HG02798 (cell line): ENCODE data around the gene VEZT.
"Not testable (repeated sequence)": the region's sequence is repeated elsewhere in the genome, so short reads cannot be mapped to it uniquely, and the experiment has no call there.

Source experiments
- ATAC-seq: cut with Tn5 transposase; IDR thresholded peaks from one replicate; pipeline ENCODE4 v1.9.1; 2021; ENCODE audit warnings: mild to moderate bottlenecking; ENCODE audit not compliant: unreplicated experiment, poor library complexity

The VEZT gene

DNA sequence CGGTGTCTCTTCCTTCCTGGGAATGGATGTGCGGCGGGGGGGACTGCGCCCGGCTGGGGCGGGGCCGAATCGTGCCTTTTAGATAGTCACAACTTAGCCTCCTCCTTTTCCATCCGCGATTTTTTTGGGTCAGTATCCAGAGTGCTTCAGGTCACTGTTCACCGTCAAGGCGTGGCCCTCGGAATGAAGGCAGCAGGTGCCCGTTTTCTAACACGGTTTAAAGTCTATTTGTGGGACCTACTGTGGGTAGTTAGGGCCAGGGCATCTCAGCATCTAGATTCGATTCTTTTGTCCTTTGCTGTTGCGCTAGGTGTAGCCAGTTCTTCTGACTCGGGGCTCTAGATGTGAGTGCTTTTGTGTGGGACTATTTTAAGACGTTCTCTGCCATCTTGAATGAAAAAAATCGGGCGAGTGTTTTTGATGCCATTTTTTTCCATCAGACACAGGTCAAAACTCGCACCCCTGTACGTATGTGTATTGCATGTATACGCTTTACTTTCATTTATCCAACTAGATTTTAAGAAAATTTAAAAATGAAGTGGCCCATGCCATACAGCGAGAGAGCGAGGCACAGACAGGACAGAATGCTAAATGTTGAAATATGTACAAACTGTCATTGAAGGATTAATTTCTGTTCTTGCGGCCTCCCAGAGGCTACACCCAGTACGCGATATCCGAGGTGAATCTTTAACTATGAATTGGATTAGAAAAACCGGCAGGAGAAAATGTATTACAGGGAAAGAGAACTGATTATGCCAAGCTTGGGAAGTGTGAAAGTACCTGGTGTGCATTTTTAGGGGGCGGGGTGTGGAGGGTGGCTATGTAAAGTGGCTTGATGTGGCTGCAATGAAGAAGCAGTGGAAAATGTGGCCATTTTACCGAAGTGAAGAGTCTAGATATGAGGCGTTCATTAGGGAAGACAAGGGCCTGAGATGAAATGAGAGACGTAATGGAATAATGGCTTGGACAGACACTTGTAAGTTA, 835 bp downstream of the VEZT start:
- no peak for ATAC-seq

DNA sequence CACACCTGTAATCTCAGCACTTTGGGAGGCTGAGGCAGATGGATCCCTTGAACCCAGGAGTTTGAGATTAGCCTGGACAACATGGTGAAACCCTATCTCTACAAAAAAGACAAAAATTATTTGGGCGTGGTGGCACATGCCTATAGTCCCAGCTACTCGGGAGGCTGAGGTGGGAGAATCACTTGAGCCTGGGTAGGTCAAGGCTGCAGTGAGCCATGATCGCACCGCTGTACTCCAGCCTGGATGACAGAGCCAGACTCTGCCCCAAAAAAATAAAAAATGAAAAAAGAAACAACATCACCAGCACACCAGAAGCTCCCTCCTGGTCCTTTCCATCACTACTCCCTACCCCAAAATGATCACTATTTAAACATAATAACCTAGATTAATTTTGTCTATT, 2.6 kb downstream of the VEZT start:
- no peak for ATAC-seq

DNA sequence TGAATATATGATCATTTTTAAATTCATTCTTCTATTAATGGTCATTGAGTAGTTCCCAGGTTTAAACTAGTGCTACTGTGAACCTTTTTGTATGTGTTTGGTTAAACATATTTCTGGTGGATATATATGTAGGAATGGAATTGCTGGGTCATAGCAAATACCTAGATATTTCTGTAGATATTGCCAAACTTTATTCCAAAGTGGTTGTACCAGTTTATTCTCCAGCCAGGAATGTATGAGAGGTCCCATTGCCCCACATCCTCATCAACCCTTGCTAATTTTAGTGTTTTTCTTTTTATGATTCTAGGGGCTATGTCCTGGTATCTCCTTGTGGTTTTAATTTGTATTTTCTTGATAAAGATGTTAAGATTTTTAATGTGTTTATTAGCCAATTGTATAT, 3.1 kb downstream of the VEZT start:
- ATAC-seq, result no peak

DNA sequence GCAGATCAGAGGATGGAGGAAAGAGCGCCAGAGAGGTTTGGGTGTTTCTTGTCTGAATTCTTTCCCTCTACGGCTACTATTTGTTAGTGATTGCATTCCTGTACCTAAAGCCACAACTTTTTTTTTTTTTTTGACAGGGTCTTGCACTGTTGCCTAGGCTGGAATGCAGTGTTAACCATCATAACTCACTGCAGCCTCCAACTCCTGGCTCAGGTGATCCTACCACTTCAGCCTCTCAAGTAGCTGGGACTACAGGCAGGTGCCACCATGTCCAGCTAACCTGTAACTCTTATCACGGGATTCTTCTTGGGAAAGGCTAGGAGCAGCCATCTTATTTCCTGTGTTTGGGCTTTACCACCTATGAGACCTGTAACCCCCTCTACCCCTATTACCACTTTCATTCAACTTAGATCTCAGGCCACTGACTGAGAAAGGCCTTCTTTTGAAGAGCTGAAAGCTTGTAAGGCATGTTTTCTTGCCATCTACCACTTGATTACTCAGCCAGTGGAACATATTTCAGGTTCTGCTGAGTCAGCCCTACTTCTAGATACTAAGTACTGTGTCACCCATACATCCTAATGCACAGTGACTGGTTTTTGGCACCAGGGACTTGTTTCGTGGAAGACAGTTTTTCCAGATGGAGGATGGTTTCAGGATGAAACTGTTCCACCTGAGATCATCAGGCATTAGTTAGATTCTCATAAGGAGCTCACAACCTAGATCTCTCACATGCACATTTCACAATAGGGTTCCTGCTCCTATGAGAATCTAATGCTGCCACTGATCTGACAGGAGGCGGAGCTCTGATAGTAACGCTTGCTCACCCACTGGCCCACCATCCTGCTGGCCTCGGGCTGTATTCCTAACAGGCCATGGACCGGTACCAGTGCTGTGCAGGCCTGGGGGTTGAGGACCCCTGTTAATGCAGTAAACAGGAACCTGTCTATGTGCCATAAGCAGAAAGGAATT, 6.9 kb downstream of the VEZT start:
- ATAC-seq, result no peak

DNA sequence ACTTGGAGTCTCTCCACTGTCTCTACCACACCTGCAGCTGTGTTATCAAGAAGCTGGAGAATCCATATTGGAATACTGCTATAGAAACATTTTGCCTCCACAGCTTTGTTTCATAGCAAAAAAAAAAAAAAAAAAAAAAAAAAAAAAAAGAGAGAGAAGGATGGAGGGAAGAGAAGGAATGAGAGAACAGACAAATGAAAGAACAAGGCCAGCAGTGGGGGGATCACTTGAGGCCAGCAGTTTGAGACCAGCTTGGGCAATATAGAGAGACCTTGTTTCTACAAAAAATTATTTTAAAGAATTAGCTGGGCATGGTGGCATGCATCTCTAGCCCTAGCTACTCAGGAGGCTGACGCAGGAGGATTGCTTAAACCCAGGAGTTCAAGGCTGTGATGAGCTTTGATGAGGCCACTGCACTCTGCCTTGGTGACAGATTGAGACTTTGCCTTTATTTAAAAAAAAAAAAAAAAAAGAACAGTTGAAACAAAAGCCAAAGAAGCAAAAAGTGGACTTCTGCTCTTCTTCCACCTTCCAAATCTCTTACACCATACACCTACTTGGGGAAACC, 8.1 kb downstream of the VEZT start:
- no peak for ATAC-seq

DNA sequence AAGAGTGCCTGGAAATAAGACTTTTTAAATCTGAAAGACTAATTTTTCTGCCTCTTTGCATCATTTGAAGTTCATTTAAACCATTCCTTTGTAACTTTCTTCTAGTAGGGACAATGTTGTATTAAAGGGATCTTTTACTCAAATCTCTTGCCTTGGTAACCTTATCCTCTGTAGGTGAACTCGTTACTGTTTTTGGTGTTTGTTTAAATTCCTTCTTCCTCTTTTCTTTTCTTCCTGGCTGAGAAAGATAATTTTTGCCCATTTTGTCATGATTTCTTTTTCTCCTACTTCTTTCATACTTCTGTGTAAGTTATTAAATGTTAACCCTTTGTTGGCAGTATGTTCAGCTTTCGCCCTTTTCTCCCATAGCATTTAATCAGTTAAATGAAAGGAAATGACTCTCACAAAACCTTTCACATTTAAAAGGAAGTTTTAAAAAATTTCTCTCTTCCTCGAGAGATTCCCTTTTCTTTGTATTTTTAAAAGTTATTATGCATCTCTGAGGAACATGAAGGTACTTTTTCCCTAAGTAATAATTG, 10.3 kb downstream of the VEZT start:
- ATAC-seq, result no peak

DNA sequence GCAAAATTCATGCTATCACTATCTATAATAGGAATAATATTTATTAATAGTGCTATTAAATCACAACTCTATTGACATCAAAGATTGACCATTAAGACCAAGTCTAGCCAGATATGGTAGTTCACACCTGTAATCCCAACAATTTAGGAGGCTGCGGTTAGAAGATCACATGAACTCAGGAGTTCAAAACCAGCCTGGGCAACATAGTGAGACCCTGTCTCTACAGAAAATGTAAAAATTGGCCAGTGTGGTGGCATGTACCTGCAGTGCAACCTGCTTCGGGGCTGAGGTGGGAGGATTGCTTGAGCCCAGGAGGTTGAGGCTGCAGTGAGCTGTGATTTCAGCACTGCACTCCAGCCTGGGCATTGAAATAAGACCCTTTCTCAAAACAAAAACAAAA, 11.0 kb downstream of the VEZT start:
- ATAC-seq, result no peak

DNA sequence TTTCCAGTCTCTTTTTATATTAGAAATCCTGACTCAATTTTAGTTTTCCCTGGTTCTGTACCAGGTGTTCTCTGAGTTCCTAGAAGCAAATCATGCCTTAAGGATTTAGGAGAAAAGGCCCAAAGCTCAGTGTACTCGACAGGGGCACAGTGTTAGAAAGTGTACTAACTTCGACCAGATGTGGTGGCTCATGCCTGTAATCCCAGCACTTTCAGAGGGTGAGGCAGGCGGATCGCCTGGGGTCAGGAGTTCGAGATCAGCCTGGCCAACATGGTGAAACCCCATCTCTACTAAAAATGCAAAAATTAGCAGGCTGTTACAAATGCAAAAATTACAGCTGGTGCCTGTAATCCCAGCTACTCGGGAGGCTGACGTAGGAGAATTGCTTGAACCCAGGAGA, 12.0 kb downstream of the VEZT start:
- ATAC-seq, result no peak

DNA sequence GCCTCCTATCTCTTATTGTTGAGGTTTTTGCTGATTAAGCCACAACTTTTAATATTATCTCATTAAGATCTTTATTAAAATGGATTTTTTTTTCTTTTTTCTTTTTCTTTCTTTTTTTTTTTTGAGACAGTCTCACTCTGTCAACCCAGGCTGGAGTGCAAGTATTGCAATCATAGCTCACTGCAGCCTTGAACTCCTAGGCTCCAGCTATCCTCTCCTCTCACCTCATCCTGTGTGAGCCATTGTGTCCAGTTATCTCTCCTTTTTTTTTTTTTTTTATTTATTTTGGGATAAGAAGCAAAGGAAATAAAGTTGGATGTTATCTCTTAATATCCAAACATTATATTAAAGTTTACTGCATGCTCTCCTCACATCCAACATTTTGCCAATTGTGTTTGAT, 12.7 kb downstream of the VEZT start:
- ATAC-seq, result no peak

DNA sequence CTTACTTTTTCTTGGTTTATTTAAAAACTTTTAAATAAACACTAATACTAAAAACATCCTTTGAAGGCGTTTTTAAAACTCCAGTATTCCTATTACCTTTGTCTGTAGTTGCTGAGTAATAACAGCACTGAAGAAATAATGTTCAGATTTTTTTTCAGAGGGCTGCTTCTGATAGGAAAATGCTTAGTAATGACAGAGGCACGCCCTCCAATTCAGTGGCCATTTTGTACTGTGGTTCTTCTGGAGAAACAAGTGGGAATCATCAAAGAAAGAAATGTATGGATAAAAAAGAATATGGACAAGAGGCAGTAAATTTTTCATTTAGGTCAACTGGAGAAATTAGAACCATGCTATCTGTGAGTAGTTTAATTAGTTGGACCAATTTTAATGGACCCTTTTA, 13.6 kb downstream of the VEZT start:
- ATAC-seq, result no peak

DNA sequence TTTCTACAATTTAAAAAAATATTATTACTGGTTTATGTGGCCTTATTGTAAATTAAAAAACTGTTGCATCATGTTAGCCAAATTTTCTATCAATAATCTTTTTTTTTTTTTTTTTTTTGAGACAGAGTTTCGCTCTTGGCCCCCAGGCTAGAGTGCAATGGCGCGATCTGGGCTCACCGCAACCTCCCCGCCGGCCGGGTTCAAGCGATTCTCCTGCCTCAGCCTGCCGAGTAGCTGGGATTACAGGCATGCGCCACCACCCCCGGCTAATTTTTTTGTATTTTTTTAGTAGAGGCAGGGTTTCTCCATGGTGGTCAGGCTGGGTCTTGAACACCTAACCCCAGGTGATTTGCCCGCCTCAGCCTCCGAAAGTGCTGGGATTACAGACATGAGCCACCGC, 16.6 kb downstream of the VEZT start:
- ATAC-seq, result not testable (repeated sequence)

DNA sequence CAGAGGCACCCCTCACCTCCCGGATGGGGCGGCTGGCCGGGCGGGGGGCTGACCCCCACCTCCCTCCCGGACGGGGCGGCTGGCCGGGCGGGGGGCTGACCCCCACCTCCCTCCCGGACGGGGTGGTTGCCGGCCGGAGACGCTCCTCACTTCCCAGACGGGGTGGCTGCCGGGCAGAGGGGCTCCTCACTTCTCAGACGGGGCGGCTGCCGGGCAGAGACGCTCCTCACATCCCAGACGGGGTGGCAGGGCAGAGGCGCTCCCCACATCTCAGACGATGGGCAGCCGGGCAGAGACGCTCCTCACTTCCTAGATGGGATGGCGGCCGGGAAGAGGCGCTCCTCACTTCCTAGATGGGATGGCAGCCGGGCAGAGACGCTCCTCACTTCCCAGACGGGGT, 18.0 kb downstream of the VEZT start:
- ATAC-seq, result not testable (repeated sequence)

DNA sequence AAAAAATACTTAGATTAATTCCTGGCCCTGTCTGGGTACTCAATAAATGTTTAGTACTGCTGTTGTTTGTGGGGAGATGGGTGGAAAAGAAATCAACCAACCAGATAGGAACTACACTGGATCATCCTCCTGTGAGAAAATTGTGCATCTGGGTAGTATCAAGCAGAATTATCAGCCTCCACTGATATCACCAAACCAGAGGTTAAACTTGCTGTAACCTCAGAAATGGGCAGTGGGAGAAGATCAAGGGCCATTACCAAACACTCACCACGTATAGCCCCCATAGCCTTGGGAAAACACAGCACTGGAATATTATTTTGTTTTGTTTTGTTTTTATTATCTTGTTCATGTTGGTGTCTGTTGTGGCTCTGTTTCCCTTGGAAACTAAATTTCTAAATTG, 19.7 kb downstream of the VEZT start:
- ATAC-seq, result no peak

DNA sequence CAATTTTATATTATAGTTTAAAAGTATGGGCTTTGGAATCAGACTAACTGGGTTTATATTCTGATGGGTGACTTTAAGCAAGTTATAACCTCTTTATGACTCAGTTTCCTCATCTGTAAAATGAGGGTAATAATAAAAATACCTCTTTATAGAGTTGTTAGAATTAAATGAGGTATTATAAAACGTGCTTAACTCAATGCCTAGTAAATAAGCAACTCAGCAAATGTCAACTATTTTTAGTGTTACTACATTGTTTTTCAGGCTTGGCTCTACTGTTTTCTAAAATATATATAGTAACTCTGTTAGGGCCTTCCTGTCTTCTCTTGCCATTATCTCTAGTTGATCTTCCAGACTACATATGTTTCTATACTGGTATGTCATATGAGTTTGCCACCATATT, 20.5 kb downstream of the VEZT start:
- ATAC-seq, result no peak

DNA sequence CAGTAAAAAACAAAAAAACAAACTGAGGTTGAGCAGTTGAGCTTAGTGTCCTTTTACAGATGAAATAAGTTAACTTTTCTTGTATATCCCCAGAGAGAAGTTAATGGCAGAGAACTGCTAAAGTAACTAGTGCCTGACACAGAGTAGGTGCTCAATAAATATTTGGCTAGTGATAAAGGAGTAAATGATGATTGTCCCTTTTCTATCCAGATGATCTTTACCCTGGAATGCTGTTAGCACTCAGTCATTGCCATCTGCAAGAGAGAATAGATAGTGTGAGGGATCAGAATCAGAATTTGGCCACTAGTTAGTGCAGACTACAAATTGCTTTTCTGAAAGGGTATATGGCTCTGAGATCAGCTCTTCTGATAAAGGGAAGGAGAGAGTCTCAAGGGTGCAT, 21.6 kb downstream of the VEZT start:
- ATAC-seq, result no peak

DNA sequence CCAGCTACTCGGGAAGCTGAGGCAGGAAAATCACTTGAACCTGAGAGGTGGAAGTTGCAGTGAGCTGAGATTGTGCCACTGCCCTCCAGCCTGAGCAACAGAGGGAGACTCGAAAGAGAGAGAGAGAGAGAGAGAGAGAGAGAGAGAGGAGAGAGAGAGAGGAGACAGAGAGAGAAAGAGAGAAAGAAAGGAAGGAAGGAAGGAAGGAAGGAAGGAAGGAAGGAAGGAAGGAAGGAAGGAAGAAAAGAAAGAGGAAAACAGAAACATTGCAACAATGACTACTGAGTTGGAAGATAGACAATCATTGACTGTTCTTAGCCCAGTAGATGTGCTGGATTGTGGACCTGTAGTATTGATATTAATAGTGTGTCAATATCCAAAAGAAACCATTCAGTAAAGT, 22.2 kb downstream of the VEZT start:
- not testable (repeated sequence) for ATAC-seq

DNA sequence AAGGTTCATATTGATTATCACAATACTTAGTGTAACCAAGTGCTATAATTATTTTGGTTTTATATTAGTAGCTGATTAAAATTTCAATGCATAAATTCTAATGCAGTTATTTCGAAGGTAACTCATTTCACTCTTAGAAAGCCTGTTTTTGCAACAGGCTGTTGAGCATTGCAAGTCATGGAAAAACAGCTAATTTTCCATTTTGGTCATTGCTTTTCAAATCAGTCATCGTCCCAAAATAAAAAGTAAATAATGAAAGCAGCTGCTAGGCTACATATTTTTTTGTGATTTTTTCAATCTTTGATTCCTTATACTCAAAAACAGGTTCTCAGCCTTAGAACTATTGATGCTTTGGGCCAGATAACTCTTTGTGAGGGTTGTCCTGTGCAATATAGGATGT, 22.9 kb downstream of the VEZT start:
- ATAC-seq, result no peak

DNA sequence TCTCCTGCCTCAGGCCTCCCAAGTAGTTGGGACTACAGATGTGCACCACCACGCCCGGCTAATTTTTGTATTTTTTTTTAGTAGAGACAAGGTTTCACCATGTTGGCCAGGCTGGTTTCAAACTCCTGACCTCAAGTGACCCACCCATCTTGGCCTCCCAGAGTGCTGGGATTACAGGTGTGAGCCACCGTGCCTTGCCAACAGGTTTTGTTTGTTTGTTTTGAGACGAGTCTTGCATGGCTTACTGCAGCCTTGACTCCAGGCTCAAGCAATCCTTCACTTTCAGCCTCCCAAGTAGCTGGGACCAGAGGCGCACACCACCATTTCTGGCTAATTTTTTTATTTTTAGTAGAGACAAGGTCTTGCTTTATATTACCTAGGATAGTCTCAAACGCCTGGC, 23.5 kb downstream of the VEZT start:
- ATAC-seq, result not testable (repeated sequence)

DNA sequence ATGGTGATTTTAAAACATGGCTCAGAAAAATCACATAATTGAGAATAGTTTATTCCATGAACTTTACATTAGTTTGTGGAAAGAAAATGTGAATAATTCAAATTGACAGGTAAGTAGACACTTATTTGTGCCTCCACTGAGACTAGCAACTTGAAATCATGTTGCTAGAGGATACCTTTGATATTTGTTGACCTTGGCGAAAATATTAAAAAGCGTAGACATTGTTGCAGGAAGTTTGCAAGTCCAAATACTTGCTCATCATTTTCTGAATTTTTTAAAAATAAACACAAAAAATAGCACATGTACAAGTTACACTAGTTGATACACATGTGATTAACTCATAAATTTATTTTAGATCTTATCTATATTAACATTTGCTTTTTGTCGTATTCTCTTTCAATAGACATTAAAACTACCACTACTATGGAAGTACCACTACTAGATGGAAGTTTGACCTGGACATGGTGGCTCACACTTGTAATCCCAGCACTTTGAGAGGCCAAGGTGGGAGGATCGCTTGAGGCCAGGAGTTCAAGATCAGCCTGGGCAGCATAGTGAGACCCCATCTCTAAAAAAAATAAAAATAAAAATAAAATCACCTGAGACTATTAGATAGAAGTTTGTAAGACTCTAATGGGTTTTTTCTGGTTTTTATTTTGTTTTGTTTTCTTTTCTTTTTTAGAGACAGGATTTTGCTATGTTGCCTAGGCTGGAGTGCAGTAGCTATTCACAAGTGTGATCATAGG, 24.3 kb downstream of the VEZT start:
- ATAC-seq, result no peak
